ENCODE measurements around the gene NMT1.

DNA sequence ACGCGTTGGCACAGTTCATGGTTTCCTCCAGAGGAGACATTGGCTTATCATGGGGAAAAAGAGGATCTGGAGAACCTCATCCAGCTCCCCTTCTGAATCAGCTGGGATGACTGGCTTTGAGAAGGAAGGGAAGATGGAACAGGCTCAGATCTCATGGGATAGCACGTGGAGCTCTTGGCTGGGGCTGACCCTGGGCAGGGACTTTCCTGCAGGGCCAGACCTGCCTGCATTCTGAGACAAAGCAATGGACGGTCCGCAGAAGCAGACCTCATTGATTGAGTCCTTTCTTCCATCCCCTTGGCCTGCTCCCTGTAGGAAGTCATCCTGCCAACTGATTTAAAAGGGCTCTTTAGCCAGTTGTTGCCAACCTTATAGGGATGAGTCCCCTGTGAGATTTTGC, 45.0 kb downstream of the NMT1 start:
- no peak for TF ChIP-seq POLR2AphosphoS5 (IDR thresholded peaks at IDR 0.05; ENCODE audit: borderline replicate concordance, low read depth, low read length)
- no peak for TF ChIP-seq EZH2 (IDR thresholded peaks at IDR 0.05)
